Measurements from ENCODE around the gene DOCK7.
"Not testable (repeated sequence)": the region's sequence is repeated elsewhere in the genome, so short reads cannot be mapped to it uniquely, and the experiment has no call there.

DOCK7 gene, protein sequence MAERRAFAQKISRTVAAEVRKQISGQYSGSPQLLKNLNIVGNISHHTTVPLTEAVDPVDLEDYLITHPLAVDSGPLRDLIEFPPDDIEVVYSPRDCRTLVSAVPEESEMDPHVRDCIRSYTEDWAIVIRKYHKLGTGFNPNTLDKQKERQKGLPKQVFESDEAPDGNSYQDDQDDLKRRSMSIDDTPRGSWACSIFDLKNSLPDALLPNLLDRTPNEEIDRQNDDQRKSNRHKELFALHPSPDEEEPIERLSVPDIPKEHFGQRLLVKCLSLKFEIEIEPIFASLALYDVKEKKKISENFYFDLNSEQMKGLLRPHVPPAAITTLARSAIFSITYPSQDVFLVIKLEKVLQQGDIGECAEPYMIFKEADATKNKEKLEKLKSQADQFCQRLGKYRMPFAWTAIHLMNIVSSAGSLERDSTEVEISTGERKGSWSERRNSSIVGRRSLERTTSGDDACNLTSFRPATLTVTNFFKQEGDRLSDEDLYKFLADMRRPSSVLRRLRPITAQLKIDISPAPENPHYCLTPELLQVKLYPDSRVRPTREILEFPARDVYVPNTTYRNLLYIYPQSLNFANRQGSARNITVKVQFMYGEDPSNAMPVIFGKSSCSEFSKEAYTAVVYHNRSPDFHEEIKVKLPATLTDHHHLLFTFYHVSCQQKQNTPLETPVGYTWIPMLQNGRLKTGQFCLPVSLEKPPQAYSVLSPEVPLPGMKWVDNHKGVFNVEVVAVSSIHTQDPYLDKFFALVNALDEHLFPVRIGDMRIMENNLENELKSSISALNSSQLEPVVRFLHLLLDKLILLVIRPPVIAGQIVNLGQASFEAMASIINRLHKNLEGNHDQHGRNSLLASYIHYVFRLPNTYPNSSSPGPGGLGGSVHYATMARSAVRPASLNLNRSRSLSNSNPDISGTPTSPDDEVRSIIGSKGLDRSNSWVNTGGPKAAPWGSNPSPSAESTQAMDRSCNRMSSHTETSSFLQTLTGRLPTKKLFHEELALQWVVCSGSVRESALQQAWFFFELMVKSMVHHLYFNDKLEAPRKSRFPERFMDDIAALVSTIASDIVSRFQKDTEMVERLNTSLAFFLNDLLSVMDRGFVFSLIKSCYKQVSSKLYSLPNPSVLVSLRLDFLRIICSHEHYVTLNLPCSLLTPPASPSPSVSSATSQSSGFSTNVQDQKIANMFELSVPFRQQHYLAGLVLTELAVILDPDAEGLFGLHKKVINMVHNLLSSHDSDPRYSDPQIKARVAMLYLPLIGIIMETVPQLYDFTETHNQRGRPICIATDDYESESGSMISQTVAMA (N-terminal part only)

GRCh38 chr1:62687903-62688686, at the start of gene DOCK7:
DOCK7 (minus strand) TSS chr1:62688386; CDS start chr1:62688264, 122 bp downstream.
- in situ Hi-C loops (cut with MboI; ENCODE audit: low sequenced_read_pairs): no loop called here

DNA sequence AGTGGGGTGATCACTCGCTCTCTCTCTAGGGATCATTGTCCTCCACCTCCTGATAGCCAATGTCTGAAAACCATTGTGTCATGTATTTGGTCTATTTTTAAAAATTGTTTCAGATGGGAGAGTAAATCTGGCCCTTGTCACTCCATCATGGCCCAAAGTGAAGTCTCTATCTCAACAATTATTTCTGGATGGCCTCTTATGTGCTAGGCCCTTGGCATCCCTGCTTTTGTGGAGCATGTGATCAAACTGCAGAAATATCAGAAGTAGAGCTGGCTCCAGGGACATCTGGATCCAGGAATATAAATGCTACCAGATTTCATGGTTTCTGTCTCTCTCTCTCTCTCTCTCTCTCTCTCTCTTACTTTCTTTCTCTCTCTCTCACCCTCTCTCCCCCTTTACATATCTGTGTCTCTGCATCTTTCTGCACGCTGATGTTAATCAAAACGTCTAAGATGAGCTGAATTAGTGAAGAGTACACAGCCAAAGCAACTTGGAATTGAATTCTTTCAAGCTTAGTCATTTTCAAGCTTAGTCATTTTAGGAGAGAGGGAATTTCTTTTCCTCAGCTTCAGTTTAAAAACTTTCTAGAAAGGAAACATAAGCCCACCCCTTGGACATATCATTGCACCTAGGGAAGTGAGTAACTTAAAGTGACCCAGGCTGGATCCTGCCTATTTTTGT, 47.4 kb upstream of the DOCK7 start:
- in situ Hi-C loops (cut with MboI; ENCODE audit: low sequenced_read_pairs): loop anchor here (25.0 kb wide), 2 partner anchors 223 to 573 kb away; no protein-coding TSS in a partner anchor

DNA sequence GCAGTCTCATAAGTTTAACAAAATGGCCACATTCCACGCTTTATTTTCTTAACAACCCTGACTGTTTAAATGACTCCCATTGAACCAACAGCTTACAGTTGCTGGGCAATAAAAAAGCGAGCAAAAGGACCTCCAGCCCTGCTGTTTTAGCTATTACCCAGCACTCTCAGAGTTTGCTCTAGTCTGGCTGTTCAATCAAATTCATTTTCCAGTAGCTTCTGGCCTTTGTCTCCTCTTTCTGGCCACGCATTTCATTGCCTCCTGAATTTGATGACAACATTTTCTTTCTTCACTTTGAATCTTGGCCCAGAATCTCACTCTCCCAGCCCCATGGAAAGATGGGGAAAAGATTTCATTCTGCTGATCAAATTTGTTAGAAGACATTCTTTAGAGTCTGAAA, 44.1 kb upstream of the DOCK7 start:
- in situ Hi-C loops (cut with MboI; ENCODE audit: low sequenced_read_pairs): loop anchor here (25.0 kb wide), 2 partner anchors 220 to 570 kb away; no protein-coding TSS in a partner anchor

GRCh38 chr1:62728963-62729362, 40.8 kb upstream of the DOCK7 start:
- in situ Hi-C loops (cut with MboI; ENCODE audit: low sequenced_read_pairs): loop anchor here (25.0 kb wide), 2 partner anchors 217 to 567 kb away; no protein-coding TSS in a partner anchor

DNA sequence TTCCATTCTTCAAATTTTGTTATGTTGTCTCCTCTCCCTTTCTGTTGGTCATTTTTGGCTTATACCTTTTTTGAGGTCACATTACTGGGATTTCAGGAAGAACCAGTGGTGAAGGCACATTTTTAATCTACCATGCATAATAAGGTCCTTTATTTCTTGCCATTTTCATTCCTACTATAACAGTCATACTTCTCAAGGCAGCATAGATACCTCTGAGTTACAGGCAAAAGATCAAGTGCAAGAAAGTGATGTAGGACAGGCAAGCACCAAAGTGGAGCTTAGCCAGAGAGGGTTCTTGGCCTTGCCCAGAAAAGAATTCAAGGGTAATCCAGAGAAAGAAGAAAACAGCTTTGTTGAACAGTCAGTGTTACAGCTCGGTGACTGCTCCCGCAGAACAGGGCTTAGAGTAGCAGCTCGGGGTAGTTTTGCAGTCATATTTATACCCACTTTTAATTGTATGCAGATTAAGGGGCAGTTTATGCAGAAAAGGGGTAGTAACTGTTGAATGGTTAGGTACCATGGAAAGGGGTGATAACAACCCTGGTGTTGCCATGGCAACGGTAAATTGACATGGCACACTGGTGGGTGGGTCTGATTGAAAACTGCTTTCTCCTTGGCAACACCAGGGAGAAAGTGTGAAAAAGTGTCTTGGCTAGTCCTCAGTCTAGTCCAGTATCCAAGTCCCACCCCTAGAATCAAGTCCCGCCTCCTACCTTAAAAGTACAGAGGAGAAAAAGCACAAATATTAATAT, 39.6 kb upstream of the DOCK7 start:
- in situ Hi-C loops (cut with MboI; ENCODE audit: low sequenced_read_pairs): loop anchor here (25.0 kb wide), 2 partner anchors 216 to 566 kb away; no protein-coding TSS in a partner anchor

DNA sequence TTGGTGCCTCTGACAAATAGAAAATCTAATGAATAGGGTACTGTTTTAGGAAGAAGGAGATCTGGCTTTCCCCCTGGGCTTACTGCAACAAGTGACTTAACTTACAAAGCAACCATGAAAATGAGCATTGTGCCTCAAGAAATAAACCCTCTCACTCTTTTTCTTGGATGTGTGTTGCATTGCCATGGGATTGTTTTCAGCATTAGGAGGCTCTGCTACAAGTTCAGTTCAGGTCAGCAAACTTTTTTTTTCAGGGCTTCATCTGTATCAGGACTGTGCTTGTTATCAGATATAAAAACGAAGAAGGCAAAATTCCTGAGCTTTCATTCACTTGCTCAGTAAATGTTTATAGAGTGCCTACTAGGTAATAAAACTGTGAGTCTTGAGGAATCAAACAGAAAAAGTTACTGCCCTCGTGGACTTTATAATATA, 37.8 kb upstream of the DOCK7 start:
- in situ Hi-C loops (cut with MboI; ENCODE audit: low sequenced_read_pairs): loop anchor here (25.0 kb wide), 2 partner anchors 214 to 564 kb away; no protein-coding TSS in a partner anchor

DNA sequence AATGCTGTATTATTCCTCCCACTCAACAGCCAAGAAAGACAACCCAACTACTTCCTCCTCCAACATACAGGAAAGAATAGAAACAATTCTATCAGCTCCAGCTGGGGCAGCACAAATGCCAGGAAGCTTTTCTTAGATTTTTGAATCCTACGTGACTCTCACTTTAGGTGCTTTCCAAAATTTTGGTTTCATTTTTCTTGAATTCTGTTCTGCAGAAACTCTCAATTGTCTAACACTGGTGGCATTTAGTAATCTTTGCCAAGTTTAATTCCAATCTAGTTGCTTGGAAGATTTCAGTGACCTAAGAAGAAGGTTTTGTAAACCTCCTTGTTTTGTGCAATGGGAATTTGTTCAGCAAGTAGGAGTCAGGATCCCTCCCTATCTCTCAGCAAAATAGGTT, 37.1 kb upstream of the DOCK7 start:
- in situ Hi-C loops (cut with MboI; ENCODE audit: low sequenced_read_pairs): loop anchor here (25.0 kb wide), 2 partner anchors 213 to 563 kb away; no protein-coding TSS in a partner anchor

- in situ Hi-C loops (cut with MboI; ENCODE audit: low sequenced_read_pairs): no loop called here
These were observed 36.2 kb upstream of the DOCK7 start for GRCh38 chr1:62724430-62724829.

DNA sequence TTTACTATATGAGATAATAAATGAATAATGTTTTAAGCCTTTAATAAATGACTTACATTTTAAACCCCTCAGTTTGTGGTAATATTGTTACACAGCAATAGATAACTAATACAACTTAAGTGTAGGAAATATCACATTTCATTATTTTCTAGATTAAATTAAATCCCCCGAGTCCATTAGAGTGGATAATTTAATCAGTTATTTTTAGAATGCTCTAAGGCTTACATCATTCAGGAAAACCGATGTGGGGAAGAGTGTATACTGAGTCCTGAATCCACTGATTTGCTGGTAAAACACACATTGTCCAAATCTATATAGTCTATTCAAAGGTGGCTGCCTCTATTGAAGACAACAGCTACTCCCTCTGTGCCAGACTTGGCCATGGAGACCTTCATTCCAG, 35.7 kb upstream of the DOCK7 start:
- in situ Hi-C loops (cut with MboI; ENCODE audit: low sequenced_read_pairs): no loop called here

- in situ Hi-C loops (cut with MboI; ENCODE audit: low sequenced_read_pairs): no loop called here
These were observed 34.6 kb upstream of the DOCK7 start for GRCh38 chr1:62722796-62723195.

GRCh38 chr1:62720946-62721554, 32.9 kb upstream of the DOCK7 start:
- in situ Hi-C loops (cut with MboI; ENCODE audit: low sequenced_read_pairs): no loop called here

DNA sequence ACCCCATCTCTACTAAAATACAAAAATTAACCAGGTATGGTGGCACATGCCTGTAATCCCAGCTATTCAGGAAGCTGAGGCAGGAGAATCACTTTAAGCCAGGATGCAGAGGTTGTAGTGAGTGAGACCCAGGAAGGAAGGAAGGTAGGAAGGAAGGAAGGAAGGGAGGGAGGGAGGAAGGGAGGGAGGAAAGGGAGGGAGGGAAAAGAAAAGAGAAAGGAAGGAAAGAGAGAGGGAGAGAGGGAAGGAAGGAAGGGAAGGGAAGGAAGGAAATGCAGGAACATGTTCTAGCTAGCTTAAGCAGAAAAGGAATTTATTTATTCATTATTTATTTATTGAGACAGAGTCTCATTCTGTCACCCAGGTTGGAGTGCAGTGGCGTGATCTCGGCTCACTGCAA, 30.2 kb upstream of the DOCK7 start:
- in situ Hi-C loops (cut with MboI; ENCODE audit: low sequenced_read_pairs): not testable (repeated sequence)

GRCh38 chr1:62717483-62717882, 29.3 kb upstream of the DOCK7 start:
- in situ Hi-C loops (cut with MboI; ENCODE audit: low sequenced_read_pairs): no loop called here

GRCh38 chr1:62716397-62716796, 28.2 kb upstream of the DOCK7 start:
- in situ Hi-C loops (cut with MboI; ENCODE audit: low sequenced_read_pairs): no loop called here

- in situ Hi-C loops (cut with MboI; ENCODE audit: low sequenced_read_pairs): no loop called here
These were observed 24.4 kb upstream of the DOCK7 start for GRCh38 chr1:62712336-62713243.

GRCh38 chr1:62707744-62708120, 19.5 kb upstream of the DOCK7 start:
- in situ Hi-C loops (cut with MboI; ENCODE audit: low sequenced_read_pairs): no loop called here

Measured in HL-60/S4 treated with retinoic acid at 250 ng/mL for 4 days and 3 days (cell line).